ENCODE results near the gene SNED1. TPM values are rescaled to one million over a fixed set of nuclear protein-coding genes. Genes with fewer than 3 reads are reported as not detected.
A peak's percentile ranks its signal among the peaks of the same experiment; 100 is the strongest.

The SNED1 gene
- total RNA-seq, 1 experiment from 2014 or later, result 22.0 TPM

- intact Hi-C loops (cut with micrococcal nuclease), result no loop called here
- no peaks in the 10 kb centered on the region for H3K27me3 Mint-ChIP-seq (ENCODE audit: insufficient read depth, unreplicated experiment)
- H3K36me3 Mint-ChIP-seq (ENCODE audit: insufficient read depth, unreplicated experiment), result peaks cover 59% of the 10 kb centered on the region
- no peak for DNase-seq (ENCODE audit: unreplicated experiment)
- peaks cover 12% of the 10 kb centered on the region for H3K4me1 Mint-ChIP-seq (ENCODE audit: insufficient read depth, unreplicated experiment)
- H3K4me3 Mint-ChIP-seq (ENCODE audit: unreplicated experiment), result no peak overlapping the region
- CTCF ChIA-PET, result no interaction called here
- BruUV-seq (replicated peaks), result no TSS peak
- TF ChIP-seq CTCF (IDR thresholded peaks at IDR 0.05; ENCODE audit: unreplicated experiment), result no peak
- no peaks in the 10 kb centered on the region for H3K9me3 Mint-ChIP-seq (ENCODE audit: unreplicated experiment)
- no peak overlapping the region for H3K27ac Mint-ChIP-seq (ENCODE audit: low read depth, unreplicated experiment)
- POLR2A ChIA-PET, result no interaction called here
These were observed 95.8 kb downstream of the SNED1 start for GRCh38 chr2:241094172-241094571.

GRCh38 chr2:241094924-241095420 lies 96.6 kb downstream of the SNED1 start:
- DNase-seq (ENCODE audit: unreplicated experiment), result no peak
- Mint-ChIP-seq H3K9me3 (ENCODE audit: unreplicated experiment) (no peaks in the 10 kb centered on the region), H3K27ac (ENCODE audit: low read depth, unreplicated experiment) (no peak overlapping the region), H3K27me3 (ENCODE audit: insufficient read depth, unreplicated experiment) (no peaks in the 10 kb centered on the region), H3K4me3 (ENCODE audit: unreplicated experiment) (no peak overlapping the region), H3K36me3 (ENCODE audit: insufficient read depth, unreplicated experiment) (peaks cover 61% of the 10 kb centered on the region), H3K4me1 (ENCODE audit: insufficient read depth, unreplicated experiment) (peaks cover 12% of the 10 kb centered on the region)
- CTCF ChIA-PET, result no interaction called here
- POLR2A ChIA-PET, result interaction anchor here (0.5 to 0.6 kb wide), 2 partner anchors 8 to 547 kb away, joined by 3 read pairs; no protein-coding TSS in a partner anchor
- no TSS peak for BruUV-seq (replicated peaks)
- TF ChIP-seq CTCF (IDR thresholded peaks at IDR 0.05; ENCODE audit: unreplicated experiment), result no peak
- intact Hi-C loops (cut with micrococcal nuclease), result no loop called here

GRCh38 chr2:241095594-241096290 lies 97.3 kb downstream of the SNED1 start:
- H3K27ac Mint-ChIP-seq (ENCODE audit: low read depth, unreplicated experiment), result peak overlapping the region; percentile 59
- intact Hi-C loops (cut with micrococcal nuclease), result no loop called here

More at GRCh38 chr2:241095594-241096290, 97.3 kb downstream of the SNED1 start:
- peaks cover 61% of the 10 kb centered on the region for H3K36me3 Mint-ChIP-seq (ENCODE audit: insufficient read depth, unreplicated experiment)
- ChIA-PET POLR2A (interaction anchor here (0.5 to 1.4 kb wide), 3 partner anchors 11 to 546 kb away, joined by 3 to 5 read pairs (median 3); no protein-coding TSS in a partner anchor), CTCF (interaction anchor here (0.7 to 1.1 kb wide), 2 partner anchors 8 to 244 kb away, joined by 4 read pairs; no protein-coding TSS in a partner anchor)
- no peaks in the 10 kb centered on the region for H3K9me3 Mint-ChIP-seq (ENCODE audit: unreplicated experiment)
- BruUV-seq (replicated peaks), result no TSS peak
- H3K4me3 Mint-ChIP-seq (ENCODE audit: unreplicated experiment), result no peak overlapping the region
- no peak for DNase-seq (ENCODE audit: unreplicated experiment)
- H3K27me3 Mint-ChIP-seq (ENCODE audit: insufficient read depth, unreplicated experiment), result no peaks in the 10 kb centered on the region
- peaks cover 12% of the 10 kb centered on the region for H3K4me1 Mint-ChIP-seq (ENCODE audit: insufficient read depth, unreplicated experiment)
- TF ChIP-seq CTCF (IDR thresholded peaks at IDR 0.05; ENCODE audit: unreplicated experiment), result no peak

Measured in MCF 10A (cell line).